T-cell (primary cell): ENCODE data around the gene HMGN2. TPM values are rescaled to one million over a fixed set of nuclear protein-coding genes. Genes with fewer than 3 reads are reported as not detected.

Experiments
- ATAC-seq, 4 experiments: fragments of 200-7000 bp in 3 of 4; fragments of 150-1000 bp in 1 of 4; cut with Tn5 transposase; replicated peaks in 1 of 4; 1 replicate in 3 of 4; 2 replicates in 1 of 4; pipeline ENCODE4 v1.10.0; 2021; ENCODE audit warnings: moderate library complexity in 3 of 4, mild to moderate bottlenecking in 2 of 4, moderate number of reproducible peaks in 1 of 4
- CTCF ChIA-PET, 2 donors: fragments of 300-600 bp; sonication (Branson Sonifier 250); formaldehyde crosslinking; loops; one replicate each; lab custom pipeline; 2022; ENCODE audit warnings: antibody characterized with exemption in 2 of 2; lab: Charles Lee
- POLR2A ChIA-PET, 2 donors: fragments of 300-600 bp; sonication (Branson Sonifier 250); formaldehyde crosslinking; loops; one replicate each; lab custom pipeline; 2022; ENCODE audit warnings: antibody characterized with exemption in 2 of 2; lab: Charles Lee
- DNase-seq, 35 experiments: peaks; one replicate each; pipeline versions ENCODE4 v3.0.0 to v3.0.0-alpha.2; 2013 to 2023
- H3K27ac ChIP-seq: one replicate; pipeline ENCODE4 v1.5.1; 2013; ENCODE audit warnings: low read length
- H3K27me3 ChIP-seq, 2 experiments: replicated peaks in 1 of 2; 1 replicate in 1 of 2; 2 replicates in 1 of 2; pipeline versions ENCODE4 v1.6.1 to v1.7.0; 2013; ENCODE audit warnings: low read length in 1 of 2, mixed read lengths in 1 of 2; ENCODE audit not compliant: control insufficient read depth in 2 of 2, insufficient read depth in 2 of 2; ENCODE audit errors: extremely low read depth in 1 of 2
- H3K36me3 ChIP-seq, 2 donors: 1 replicate in 1 of 2; 2 replicates in 1 of 2; pipeline versions ENCODE4 v1.6.1 to v1.7.0; 2013; ENCODE audit warnings: low read length in 1 of 2; ENCODE audit not compliant: control insufficient read depth in 2 of 2, insufficient read depth in 1 of 2; ENCODE audit errors: extremely low read depth in 1 of 2
- H3K4me1 ChIP-seq, 2 experiments: 1 replicate in 1 of 2; 2 replicates in 1 of 2; pipeline versions ENCODE4 v1.6.1 to v1.7.0; 2013; ENCODE audit warnings: low read length in 2 of 2, mixed read lengths in 1 of 2; ENCODE audit not compliant: insufficient read depth in 2 of 2, control insufficient read depth in 1 of 2; ENCODE audit errors: extremely low read depth in 1 of 2
- H3K4me3 ChIP-seq, 2 donors: 1 replicate in 1 of 2; 2 replicates in 1 of 2; pipeline versions ENCODE4 v1.5.1 to v1.7.0; 2013; ENCODE audit warnings: mild to moderate bottlenecking in 2 of 2, low read length in 1 of 2, moderate library complexity in 1 of 2; ENCODE audit not compliant: control insufficient read depth in 1 of 2; ENCODE audit errors: extremely low read depth in 1 of 2
- H3K9me3 ChIP-seq: 2 replicates; pipeline ENCODE4 v1.7.0; 2013
- H3K27ac Mint-ChIP-seq, 2 donors: one replicate each; pipeline ENCODE4 v1.8.0; 2020 to 2021; ENCODE audit warnings: mild to moderate bottlenecking in 2 of 2, mixed read lengths in 2 of 2
- H3K27me3 Mint-ChIP-seq, 2 donors: one replicate each; pipeline ENCODE4 v1.8.0; 2021 to 2022; ENCODE audit warnings: mixed read lengths in 2 of 2
- H3K36me3 Mint-ChIP-seq: one replicate; pipeline ENCODE4 v1.8.0; 2021; ENCODE audit warnings: mixed read lengths
- H3K4me1 Mint-ChIP-seq, 3 donors: one replicate each; pipeline ENCODE4 v1.8.0; 2020 to 2022; ENCODE audit warnings: mixed read lengths in 3 of 3, mild to moderate bottlenecking in 1 of 3
- H3K4me3 Mint-ChIP-seq, 3 donors: one replicate each; pipeline ENCODE4 v1.8.0; 2020 to 2022; ENCODE audit warnings: mild to moderate bottlenecking in 3 of 3, mixed read lengths in 3 of 3, moderate library complexity in 3 of 3
- H3K9me3 Mint-ChIP-seq, 3 donors: one replicate each; pipeline ENCODE4 v1.8.0; 2020 to 2022; ENCODE audit warnings: mixed read lengths in 3 of 3
- WGBS: methylation state at CpG from one replicate; pipeline ENCODE4 v1.1.5; 2013; ENCODE audit warnings: missing lambda C conversion rate; ENCODE audit not compliant: insufficient coverage; 5-methylcytosine and 5-hydroxymethylcytosine counted together
- total RNA-seq, 35 experiments: library from RNA in 6 of 35; stranded (reverse) in 6 of 35; fragments of 120-200 nt in 1 of 35; gene quantifications; one replicate each; pipeline versions ENCODE4 v1.2.1 to v1.2.4 and lab custom pipeline; 2013 to 2026

The HMGN2 gene
- total RNA-seq, 5 donors from 2014 or later (not counting 1 experiment from before 2014, with no cell fraction given): 310 to 341 (median 325) TPM

DNA sequence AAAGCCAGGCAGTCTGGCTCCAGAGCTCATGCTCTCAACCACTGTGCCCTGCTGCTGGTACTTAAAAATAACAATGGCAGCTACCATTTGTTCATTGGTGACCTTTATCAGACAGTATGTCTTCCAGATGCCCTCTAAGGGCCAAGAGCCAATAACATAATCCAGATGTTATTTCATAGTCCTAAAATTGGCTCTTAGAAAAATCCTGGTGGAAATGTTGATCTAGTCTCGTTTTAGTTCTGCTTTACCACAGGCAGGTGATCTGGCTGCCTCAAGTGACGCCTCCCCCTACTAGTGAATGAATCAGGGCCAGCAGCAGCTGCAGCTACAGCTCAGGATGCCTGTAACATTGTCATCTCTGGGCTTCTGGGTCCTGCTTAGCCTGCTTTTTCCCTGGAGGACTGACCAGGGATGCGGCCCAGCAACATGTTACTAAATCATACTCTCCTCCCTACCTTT, 12.6 kb upstream of the HMGN2 start:
- ChIA-PET CTCF (no interaction called here), POLR2A (no interaction called here)
- peaks cover 47% of the 10 kb centered on the region for H3K36me3 Mint-ChIP-seq

DNA sequence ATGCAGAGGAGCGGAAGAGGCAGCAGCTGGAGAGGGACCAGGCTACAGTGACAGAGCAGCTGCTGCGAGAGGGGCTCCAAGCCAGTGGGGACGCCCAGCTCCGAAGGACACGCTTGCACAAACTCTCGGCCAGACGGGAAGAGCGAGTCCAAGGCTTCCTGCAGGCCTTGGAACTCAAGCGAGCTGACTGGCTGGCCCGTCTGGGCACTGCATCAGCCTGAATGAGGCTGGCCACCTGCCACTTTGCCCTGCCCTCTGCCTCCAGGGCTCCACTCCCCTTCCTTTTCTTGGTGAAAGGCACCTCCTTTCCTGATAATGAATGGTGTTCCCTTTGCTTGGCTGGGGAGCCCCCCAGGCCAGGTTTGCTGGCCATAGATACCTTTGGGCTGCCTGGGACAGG, 3.3 kb upstream of the HMGN2 start:
- WGBS: 94% methylated on average over 10 of the region's 10 CpGs
- Histone ChIP-seq H3K27ac (no peak overlapping the region), H3K9me3 (no peaks in the 10 kb centered on the region), H3K27me3 (no peaks in the 10 kb centered on the region), H3K36me3 (peaks cover 11 to 48% of the 10 kb centered on the region in 2 donors), H3K4me3 (no peak overlapping the region), H3K4me1 (peaks cover 19 to 29% of the 10 kb centered on the region in 2 experiments)
- peaks cover 25 to 28% (median 27%) of the 10 kb centered on the region in 3 donors for H3K4me1 Mint-ChIP-seq
- peaks cover 34% of the 10 kb centered on the region for H3K36me3 Mint-ChIP-seq
- no peaks in the 10 kb centered on the region for H3K27me3 Mint-ChIP-seq
- no peak overlapping the region for H3K27ac Mint-ChIP-seq
- POLR2A ChIA-PET: interaction anchor here in 1 of 2 donors (0.6 kb wide), 1 partner anchor 204 kb away, joined by 3 read pairs; no protein-coding TSS in a partner anchor
- CTCF ChIA-PET: interaction anchor here (0.5 to 0.7 kb wide), 2 partner anchors 35 to 921 kb away, joined by 3 to 5 read pairs; no protein-coding TSS in a partner anchor
- DNase-seq (no peak), ATAC-seq (no peak)
- no peak overlapping the region for H3K4me3 Mint-ChIP-seq
- H3K9me3 Mint-ChIP-seq: no peaks in the 10 kb centered on the region

More for the DNA sequence above, 12.6 kb upstream of the HMGN2 start:
- Mint-ChIP-seq H3K9me3 (no peaks in the 10 kb centered on the region), H3K4me1 (no peaks in the 10 kb centered on the region), H3K27me3 (no peaks in the 10 kb centered on the region), H3K4me3 (no peak overlapping the region), H3K27ac (no peak overlapping the region)
- 100% methylated on average over 1 of the region's 3 CpGs for WGBS
- Histone ChIP-seq H3K27me3 (no peaks in the 10 kb centered on the region), H3K4me1 (no peaks in the 10 kb centered on the region), H3K9me3 (no peaks in the 10 kb centered on the region), H3K27ac (no peak overlapping the region), H3K4me3 (no peak overlapping the region), H3K36me3 (peaks cover 6 to 51% of the 10 kb centered on the region in 2 donors)
- no peak for ATAC-seq
- no peak for DNase-seq

DNA sequence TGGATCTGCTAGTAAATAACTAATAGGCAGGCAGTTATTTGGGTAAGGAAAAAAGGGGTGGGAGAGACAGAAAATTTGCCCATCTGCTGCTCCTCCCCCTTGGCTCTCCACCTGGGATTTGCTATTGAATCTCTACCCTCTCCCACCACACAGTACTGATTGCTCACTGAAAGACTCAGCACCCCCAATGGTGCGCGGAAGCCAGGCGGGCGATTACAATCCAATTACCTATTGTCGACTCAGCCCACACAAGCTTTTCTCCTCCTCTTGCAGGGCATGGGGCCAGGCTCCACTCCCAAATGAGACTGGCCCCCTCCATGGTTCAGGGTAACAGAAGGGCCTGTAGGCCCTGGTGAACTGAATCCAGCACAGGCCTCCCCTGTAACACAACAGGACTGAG, 2.7 kb upstream of the HMGN2 start:
- DNase-seq: no peak
- Histone ChIP-seq H3K36me3 (peaks cover 11 to 51% of the 10 kb centered on the region in 2 donors), H3K9me3 (no peaks in the 10 kb centered on the region), H3K27ac (no peak overlapping the region), H3K27me3 (no peaks in the 10 kb centered on the region), H3K4me3 (no peak overlapping the region), H3K4me1 (peaks cover 24 to 31% of the 10 kb centered on the region in 2 experiments)
- Mint-ChIP-seq H3K27me3 (no peaks in the 10 kb centered on the region), H3K9me3 (no peaks in the 10 kb centered on the region), H3K4me1 (peaks cover 31 to 35% (median 33%) of the 10 kb centered on the region in 3 donors), H3K27ac (no peak overlapping the region), H3K4me3 (no peak overlapping the region), H3K36me3 (peaks cover 36% of the 10 kb centered on the region)
- WGBS: no CpG with 5 or more reads among the region's 5 CpGs
- ATAC-seq: no peak
- POLR2A ChIA-PET: interaction anchor here in 1 of 2 donors (0.6 kb wide), 1 partner anchor 204 kb away, joined by 3 read pairs; no protein-coding TSS in a partner anchor
- CTCF ChIA-PET: interaction anchor here in 1 of 2 donors (0.5 to 0.6 kb wide), 2 partner anchors 36 to 329 kb away, joined by 3 to 5 read pairs; no protein-coding TSS in a partner anchor

DNA sequence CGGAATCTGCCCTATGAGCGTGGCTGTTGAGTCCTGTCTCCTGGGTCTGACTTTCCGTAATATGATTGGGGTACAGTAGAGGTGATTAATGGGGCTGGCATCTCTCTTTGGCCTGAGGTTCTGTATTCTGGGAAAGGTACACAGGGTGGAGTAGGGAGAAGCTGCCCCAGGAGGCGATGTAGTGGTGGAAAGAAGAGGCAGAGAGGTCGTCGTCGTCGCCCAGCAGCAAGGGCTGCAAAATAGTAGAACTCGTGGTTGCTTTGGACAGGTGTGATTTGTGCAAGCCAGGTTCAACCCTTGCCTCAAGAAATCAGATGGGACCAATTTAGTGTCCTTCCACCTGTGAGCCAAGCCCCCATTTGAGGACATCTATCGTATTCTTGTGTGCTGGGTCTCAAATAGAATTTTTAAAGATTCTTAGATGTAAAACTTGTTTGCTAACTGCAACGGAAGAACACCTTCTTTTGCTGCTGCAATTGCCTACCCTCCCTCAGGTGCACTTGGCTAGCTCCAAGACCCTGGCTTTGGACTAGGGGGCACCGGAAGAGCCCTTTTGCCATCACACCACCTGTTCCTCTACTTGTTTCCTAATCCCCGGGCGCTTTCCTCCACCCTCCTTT, 1.3 kb upstream of the HMGN2 start:
- Histone ChIP-seq H3K4me1 (peaks cover 25 to 31% of the 10 kb centered on the region in 2 experiments), H3K27ac (no peak overlapping the region), H3K36me3 (peaks cover 10 to 48% of the 10 kb centered on the region in 2 donors), H3K4me3 (peak overlapping the region; percentile 63 to 85), H3K27me3 (no peaks in the 10 kb centered on the region), H3K9me3 (no peaks in the 10 kb centered on the region)
- DNase-seq: peak in 1 of 35 experiments; percentile 11
- Mint-ChIP-seq H3K4me1 (peaks cover 40 to 41% (median 41%) of the 10 kb centered on the region in 3 donors), H3K4me3 (peak overlapping the region; percentile 90 to 95 (median 95)), H3K27ac (peak overlapping the region; percentile 77 to 97), H3K27me3 (no peaks in the 10 kb centered on the region), H3K9me3 (no peaks in the 10 kb centered on the region), H3K36me3 (peaks cover 31% of the 10 kb centered on the region)
- WGBS: 71% methylated on average over 11 of the region's 14 CpGs
- ChIA-PET POLR2A (no interaction called here), CTCF (interaction anchor here (0.5 to 2.2 kb wide), 6 partner anchors 29 to 301 kb away, joined by 3 to 8 read pairs (median 4); partner anchors contain the start of gene ZNF593 (in 1 of the 2))
- no peak for ATAC-seq

DNA sequence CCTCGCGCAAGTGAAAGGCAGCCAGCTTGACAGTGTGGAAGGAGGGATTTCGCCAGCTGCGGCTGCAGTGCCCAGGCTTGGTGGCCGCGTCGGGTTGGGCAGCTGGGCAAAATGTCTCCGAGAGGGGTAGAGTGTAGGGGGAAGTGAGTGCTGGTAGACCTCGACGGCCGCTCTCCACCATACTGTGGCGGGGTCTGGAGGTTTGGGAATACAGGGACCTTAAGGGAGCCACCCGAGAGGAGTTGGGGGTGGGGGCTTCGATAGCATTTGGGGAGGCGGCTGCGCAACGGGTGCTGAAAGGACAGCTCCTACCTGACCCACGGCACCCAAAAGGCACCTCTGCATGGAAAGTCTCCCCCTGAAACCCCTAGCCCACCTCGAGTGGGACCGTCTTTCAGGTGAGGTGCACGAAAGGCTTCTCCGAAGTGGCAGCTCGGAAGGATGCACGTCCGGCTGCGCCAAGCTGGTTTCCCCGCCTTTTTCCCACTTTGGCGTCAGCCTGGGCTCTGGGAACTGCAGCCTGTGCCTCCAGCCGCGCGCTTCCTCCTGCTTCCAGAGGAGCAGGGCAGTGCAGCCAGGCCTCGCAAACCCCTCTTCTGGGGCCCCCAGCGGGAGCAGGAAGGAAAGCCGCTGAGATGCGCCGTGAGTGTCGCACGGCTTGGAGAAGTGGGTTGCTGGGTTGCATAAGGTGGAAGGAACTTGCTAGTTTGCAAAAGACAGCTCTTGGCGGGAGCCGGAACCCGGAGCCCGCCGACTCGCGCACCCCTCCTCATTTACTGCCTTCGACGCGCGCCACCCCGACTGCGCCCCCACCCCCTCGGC, 531 bp upstream of the HMGN2 start:
- H3K27ac ChIP-seq: no peak overlapping the region
- H3K4me1 ChIP-seq: peaks cover 25 to 31% of the 10 kb centered on the region in 2 experiments
- ChIA-PET CTCF (interaction anchor here (0.6 to 2.2 kb wide), 4 partner anchors 29 to 316 kb away, joined by 3 to 8 read pairs (median 3); partner anchors contain the start of gene PIGV (in 1 of the 2)), POLR2A (no interaction called here)
- no peaks in the 10 kb centered on the region for H3K9me3 ChIP-seq
- peak; percentile 12 to 27 (median 26) for ATAC-seq
- H3K27me3 ChIP-seq: no peaks in the 10 kb centered on the region
- H3K4me1 Mint-ChIP-seq: peaks cover 47 to 48% (median 47%) of the 10 kb centered on the region in 3 donors
- H3K4me3 Mint-ChIP-seq: peak overlapping the region; percentile 90 to 95 (median 95)
- WGBS: 2% methylated on average over 33 of the region's 52 CpGs
- no peaks in the 10 kb centered on the region for H3K9me3 Mint-ChIP-seq
- DNase-seq: peak in 31 of 35 experiments; percentile 2 to 60 (median 21)
- H3K36me3 ChIP-seq: peaks cover 6 to 48% of the 10 kb centered on the region in 2 donors
- H3K4me3 ChIP-seq: peak overlapping the region; percentile 63 to 85
- H3K27me3 Mint-ChIP-seq: no peaks in the 10 kb centered on the region
- peaks cover 33% of the 10 kb centered on the region for H3K36me3 Mint-ChIP-seq
- peak overlapping the region; percentile 97 to 98 for H3K27ac Mint-ChIP-seq
